WTC11 (cell line): ENCODE measurements around the gene STK32B. TPM values are rescaled to one million over a fixed set of nuclear protein-coding genes. Genes with fewer than 3 reads are reported as not detected.

ENCODE experiments used
- ATAC-seq: fragments of 200-7000 bp; cut with Tn5 transposase; 2 replicates; pipeline ENCODE4 v1.10.0; 2021; ENCODE audit warnings: mild to moderate bottlenecking, moderate library complexity
- CTCF ChIA-PET: fragments of 300-600 bp; sonication (Branson Sonifier 250); formaldehyde crosslinking; loops from one replicate; lab custom pipeline; 2021; ENCODE audit warnings: antibody characterized with exemption; lab: Charles Lee
- POLR2A ChIA-PET: fragments of 350-600 bp; sonication (Branson Sonifier 250); formaldehyde crosslinking; loops from one replicate; lab custom pipeline; 2021; ENCODE audit warnings: antibody characterized with exemption; lab: Charles Lee
- DNase-seq: peaks from one replicate; pipeline ENCODE4 v3.0.0; 2021; ENCODE audit warnings: low spot score
- H3K27ac Mint-ChIP-seq: 2 replicates; pipeline ENCODE4 v1.8.0; 2021; ENCODE audit warnings: mixed read lengths
- H3K27me3 Mint-ChIP-seq: 2 replicates; pipeline ENCODE4 v1.8.0; 2021; ENCODE audit warnings: low read depth, mild to moderate bottlenecking, moderate library complexity, mixed read lengths
- H3K36me3 Mint-ChIP-seq: 2 replicates; pipeline ENCODE4 v1.8.0; 2021; ENCODE audit warnings: mixed read lengths
- H3K4me1 Mint-ChIP-seq: 2 replicates; pipeline ENCODE4 v1.8.0; 2022; ENCODE audit warnings: mixed read lengths
- H3K4me3 Mint-ChIP-seq: 2 replicates; pipeline ENCODE4 v1.8.0; 2021; ENCODE audit warnings: mild to moderate bottlenecking, moderate library complexity, mixed read lengths
- H3K9me3 Mint-ChIP-seq: 2 replicates; pipeline ENCODE4 v1.8.0; 2021; ENCODE audit warnings: mixed read lengths
- CBFB ChIP-seq: sonication (generic); formaldehyde crosslinking; IDR thresholded peaks from 2 replicates; pipeline ENCODE4 v1.8.1; 2022; ENCODE audit warnings: mild to moderate bottlenecking, low read depth, missing genetic modification reagents
- ELF4 ChIP-seq: sonication (generic); formaldehyde crosslinking; IDR thresholded peaks from 2 replicates; pipeline ENCODE4 v1.8.1; 2022; ENCODE audit warnings: low read depth, mild to moderate bottlenecking, moderate library complexity, missing genetic modification reagents
- FOXJ3 ChIP-seq: sonication (generic); formaldehyde crosslinking; IDR thresholded peaks from 2 replicates; pipeline ENCODE4 v1.9.0; 2021; ENCODE audit warnings: missing genetic modification reagents, mild to moderate bottlenecking, borderline replicate concordance
- FOXP1 ChIP-seq: sonication (generic); formaldehyde crosslinking; IDR thresholded peaks from 2 replicates; pipeline ENCODE4 v1.8.0; 2022; ENCODE audit warnings: missing genetic modification reagents, mild to moderate bottlenecking, moderate library complexity, borderline replicate concordance
- GABPB1 ChIP-seq: sonication (generic); formaldehyde crosslinking; IDR thresholded peaks from 2 replicates; pipeline ENCODE4 v1.8.1; 2023; ENCODE audit warnings: mild to moderate bottlenecking, missing genetic modification reagents
- NR1H2 ChIP-seq: sonication (generic); formaldehyde crosslinking; IDR thresholded peaks from 2 replicates; pipeline ENCODE4 v1.9.0; 2021; ENCODE audit warnings: mild to moderate bottlenecking, moderate library complexity, missing genetic modification reagents
- OVOL2 ChIP-seq: fragments of 250-450 bp; sonication (Bioruptor Pico); IDR thresholded peaks from 2 replicates; pipeline ENCODE4 v1.9.0; 2021; ENCODE audit warnings: mild to moderate bottlenecking, borderline replicate concordance
- PRRX2 ChIP-seq: fragments of 250-450 bp; sonication (Bioruptor Pico); IDR thresholded peaks from 2 replicates; pipeline ENCODE4 v1.8.0; 2021; ENCODE audit warnings: mild to moderate bottlenecking
- RORB ChIP-seq: fragments of 250-450 bp; sonication (Bioruptor Pico); IDR thresholded peaks from 2 replicates; pipeline ENCODE4 v1.9.0; 2021; ENCODE audit warnings: mild to moderate bottlenecking
- SMAD4 ChIP-seq: sonication (generic); formaldehyde crosslinking; IDR thresholded peaks from 2 replicates; pipeline ENCODE4 v1.8.0; 2022; ENCODE audit warnings: mild to moderate bottlenecking, missing genetic modification reagents
- ZNF121 ChIP-seq: sonication (generic); formaldehyde crosslinking; IDR thresholded peaks from 2 replicates; pipeline ENCODE4 v1.8.0; 2023; ENCODE audit warnings: missing genetic modification reagents
- ZNF138 ChIP-seq: sonication (generic); formaldehyde crosslinking; conservative IDR thresholded peaks from 2 replicates; pipeline ENCODE4 v1.8.1; 2022; ENCODE audit warnings: mild to moderate bottlenecking, moderate library complexity, missing genetic modification reagents
- ZNF232 ChIP-seq: sonication (generic); formaldehyde crosslinking; IDR thresholded peaks from 2 replicates; pipeline ENCODE4 v1.8.0; 2022; ENCODE audit warnings: mild to moderate bottlenecking, missing genetic modification reagents
- ZNF263 ChIP-seq: sonication (generic); formaldehyde crosslinking; IDR thresholded peaks from 2 replicates; pipeline ENCODE4 v1.8.1; 2022; ENCODE audit warnings: low read depth, mild to moderate bottlenecking, moderate library complexity, missing genetic modification reagents
- ZNF317 ChIP-seq: sonication (generic); formaldehyde crosslinking; IDR thresholded peaks from 2 replicates; pipeline ENCODE4 v1.8.1; 2023; ENCODE audit warnings: low read depth, mild to moderate bottlenecking, moderate library complexity, missing genetic modification reagents, borderline replicate concordance
- ZNF396 ChIP-seq: fragments of 250-450 bp; sonication (Bioruptor Pico); IDR thresholded peaks from 2 replicates; pipeline ENCODE4 v1.8.0; 2021; ENCODE audit warnings: mild to moderate bottlenecking, moderate library complexity, borderline replicate concordance
- total RNA-seq: library from RNA; stranded (reverse); gene quantifications from 3 replicates; pipeline ENCODE4 v1.2.3, GENCODE V29; 2021
- TF ChIP-seq, protein P1 (sequence below): sonication (generic); formaldehyde crosslinking; IDR thresholded peaks from 2 replicates; pipeline ENCODE4 v1.8.0; 2022; ENCODE audit warnings: missing genetic modification reagents
- TF ChIP-seq, protein P2 (sequence below): sonication (generic); formaldehyde crosslinking; IDR thresholded peaks from 2 replicates; pipeline ENCODE4 v1.8.0; 2023; ENCODE audit warnings: missing genetic modification reagents, mild to moderate bottlenecking, borderline replicate concordance
- TF ChIP-seq, protein P3 (sequence below): sonication (generic); formaldehyde crosslinking; IDR thresholded peaks from 2 replicates; pipeline ENCODE4 v1.8.1; 2022; ENCODE audit warnings: low read depth, missing genetic modification reagents, borderline replicate concordance
- TF ChIP-seq, protein P4 (sequence below): sonication (generic); formaldehyde crosslinking; IDR thresholded peaks from 2 replicates; pipeline ENCODE4 v1.8.1; 2022; ENCODE audit warnings: missing genetic modification reagents, borderline replicate concordance
- TF ChIP-seq, protein P5 (sequence below): fragments of 250-450 bp; sonication (Bioruptor Pico); IDR thresholded peaks from 2 replicates; pipeline ENCODE4 v1.8.0; 2021; ENCODE audit warnings: mild to moderate bottlenecking
- TF ChIP-seq, protein P6 (sequence below): sonication (generic); formaldehyde crosslinking; IDR thresholded peaks from 2 replicates; pipeline ENCODE4 v1.8.1; 2023; ENCODE audit warnings: mild to moderate bottlenecking, missing genetic modification reagents, moderate library complexity

The STK32B gene
- total RNA-seq, 1 experiment from 2014 or later = 1.9 TPM

DNA sequence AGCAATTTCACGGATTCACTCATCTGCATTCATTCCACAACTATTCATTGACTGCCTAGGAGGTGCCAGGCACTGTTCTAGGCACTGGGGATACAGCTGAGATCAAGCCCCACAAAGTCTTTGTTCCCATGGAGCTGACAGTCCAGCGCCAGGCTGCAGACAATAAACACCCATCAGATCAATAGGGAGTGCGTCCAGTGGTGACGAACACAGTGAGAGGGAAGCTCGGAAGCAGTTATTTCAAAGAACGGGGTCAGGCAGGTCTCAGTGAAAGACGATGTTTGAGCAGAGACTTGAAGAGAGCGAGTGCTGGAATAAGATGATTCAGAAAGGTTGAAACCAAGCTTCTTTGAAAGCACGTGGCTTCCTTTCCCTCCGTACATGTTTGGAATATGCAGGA is 489.9 kb downstream of the STK32B start (continued):
- TF ChIP-seq PRRX2 (CRISPR knock-in tag) = no peak
- TF ChIP-seq, protein P1, sequence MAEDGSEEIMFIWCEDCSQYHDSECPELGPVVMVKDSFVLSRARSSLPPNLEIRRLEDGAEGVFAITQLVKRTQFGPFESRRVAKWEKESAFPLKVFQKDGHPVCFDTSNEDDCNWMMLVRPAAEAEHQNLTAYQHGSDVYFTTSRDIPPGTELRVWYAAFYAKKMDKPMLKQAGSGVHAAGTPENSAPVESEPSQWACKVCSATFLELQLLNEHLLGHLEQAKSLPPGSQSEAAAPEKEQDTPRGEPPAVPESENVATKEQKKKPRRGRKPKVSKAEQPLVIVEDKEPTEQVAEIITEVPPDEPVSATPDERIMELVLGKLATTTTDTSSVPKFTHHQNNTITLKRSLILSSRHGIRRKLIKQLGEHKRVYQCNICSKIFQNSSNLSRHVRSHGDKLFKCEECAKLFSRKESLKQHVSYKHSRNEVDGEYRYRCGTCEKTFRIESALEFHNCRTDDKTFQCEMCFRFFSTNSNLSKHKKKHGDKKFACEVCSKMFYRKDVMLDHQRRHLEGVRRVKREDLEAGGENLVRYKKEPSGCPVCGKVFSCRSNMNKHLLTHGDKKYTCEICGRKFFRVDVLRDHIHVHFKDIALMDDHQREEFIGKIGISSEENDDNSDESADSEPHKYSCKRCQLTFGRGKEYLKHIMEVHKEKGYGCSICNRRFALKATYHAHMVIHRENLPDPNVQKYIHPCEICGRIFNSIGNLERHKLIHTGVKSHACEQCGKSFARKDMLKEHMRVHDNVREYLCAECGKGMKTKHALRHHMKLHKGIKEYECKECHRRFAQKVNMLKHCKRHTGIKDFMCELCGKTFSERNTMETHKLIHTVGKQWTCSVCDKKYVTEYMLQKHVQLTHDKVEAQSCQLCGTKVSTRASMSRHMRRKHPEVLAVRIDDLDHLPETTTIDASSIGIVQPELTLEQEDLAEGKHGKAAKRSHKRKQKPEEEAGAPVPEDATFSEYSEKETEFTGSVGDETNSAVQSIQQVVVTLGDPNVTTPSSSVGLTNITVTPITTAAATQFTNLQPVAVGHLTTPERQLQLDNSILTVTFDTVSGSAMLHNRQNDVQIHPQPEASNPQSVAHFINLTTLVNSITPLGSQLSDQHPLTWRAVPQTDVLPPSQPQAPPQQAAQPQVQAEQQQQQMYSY (CRISPR knock-in tag) = no peak
- no peak for TF ChIP-seq ZNF263
- TF ChIP-seq CBFB (CRISPR knock-in tag) = no peak

DNA sequence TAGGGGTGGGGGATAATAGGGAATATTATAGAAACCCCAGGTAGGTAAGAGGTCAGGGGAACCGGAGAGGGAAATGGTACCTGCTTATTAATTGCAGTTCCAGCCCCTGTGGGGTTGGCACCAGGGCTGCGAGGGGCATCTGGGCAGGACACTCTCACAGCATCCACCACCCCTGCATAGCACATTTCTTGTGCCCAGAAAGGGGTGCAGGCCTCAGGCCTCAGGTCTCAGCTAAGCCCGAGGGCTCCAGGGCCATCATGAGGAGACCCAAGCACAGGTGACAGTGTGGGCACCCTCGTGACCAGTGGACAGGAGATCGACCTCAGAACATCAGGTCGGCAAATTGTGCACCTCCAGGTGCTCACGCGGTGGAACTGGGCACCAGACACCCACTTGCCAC is 492.4 kb downstream of the STK32B start:
- Mint-ChIP-seq H3K27me3 (peaks cover 2% of the 10 kb centered on the region; the same call in 1 of the 2 replicates), H3K4me1 (no peaks in the 10 kb centered on the region), H3K4me3 (no peak overlapping the region), H3K36me3 (peaks cover 8% of the 10 kb centered on the region; the same call in 1 of the 2 replicates), H3K27ac (no peak overlapping the region), H3K9me3 (peaks cover 8% of the 10 kb centered on the region; the same call in 1 of the 2 replicates)
- no peak for ATAC-seq
- ChIA-PET POLR2A (no interaction called here), CTCF (no interaction called here)
- TF ChIP-seq GABPB1 (CRISPR knock-in tag) = no peak
- no peak for TF ChIP-seq ZNF396 (CRISPR knock-in tag)
- TF ChIP-seq, protein P2, sequence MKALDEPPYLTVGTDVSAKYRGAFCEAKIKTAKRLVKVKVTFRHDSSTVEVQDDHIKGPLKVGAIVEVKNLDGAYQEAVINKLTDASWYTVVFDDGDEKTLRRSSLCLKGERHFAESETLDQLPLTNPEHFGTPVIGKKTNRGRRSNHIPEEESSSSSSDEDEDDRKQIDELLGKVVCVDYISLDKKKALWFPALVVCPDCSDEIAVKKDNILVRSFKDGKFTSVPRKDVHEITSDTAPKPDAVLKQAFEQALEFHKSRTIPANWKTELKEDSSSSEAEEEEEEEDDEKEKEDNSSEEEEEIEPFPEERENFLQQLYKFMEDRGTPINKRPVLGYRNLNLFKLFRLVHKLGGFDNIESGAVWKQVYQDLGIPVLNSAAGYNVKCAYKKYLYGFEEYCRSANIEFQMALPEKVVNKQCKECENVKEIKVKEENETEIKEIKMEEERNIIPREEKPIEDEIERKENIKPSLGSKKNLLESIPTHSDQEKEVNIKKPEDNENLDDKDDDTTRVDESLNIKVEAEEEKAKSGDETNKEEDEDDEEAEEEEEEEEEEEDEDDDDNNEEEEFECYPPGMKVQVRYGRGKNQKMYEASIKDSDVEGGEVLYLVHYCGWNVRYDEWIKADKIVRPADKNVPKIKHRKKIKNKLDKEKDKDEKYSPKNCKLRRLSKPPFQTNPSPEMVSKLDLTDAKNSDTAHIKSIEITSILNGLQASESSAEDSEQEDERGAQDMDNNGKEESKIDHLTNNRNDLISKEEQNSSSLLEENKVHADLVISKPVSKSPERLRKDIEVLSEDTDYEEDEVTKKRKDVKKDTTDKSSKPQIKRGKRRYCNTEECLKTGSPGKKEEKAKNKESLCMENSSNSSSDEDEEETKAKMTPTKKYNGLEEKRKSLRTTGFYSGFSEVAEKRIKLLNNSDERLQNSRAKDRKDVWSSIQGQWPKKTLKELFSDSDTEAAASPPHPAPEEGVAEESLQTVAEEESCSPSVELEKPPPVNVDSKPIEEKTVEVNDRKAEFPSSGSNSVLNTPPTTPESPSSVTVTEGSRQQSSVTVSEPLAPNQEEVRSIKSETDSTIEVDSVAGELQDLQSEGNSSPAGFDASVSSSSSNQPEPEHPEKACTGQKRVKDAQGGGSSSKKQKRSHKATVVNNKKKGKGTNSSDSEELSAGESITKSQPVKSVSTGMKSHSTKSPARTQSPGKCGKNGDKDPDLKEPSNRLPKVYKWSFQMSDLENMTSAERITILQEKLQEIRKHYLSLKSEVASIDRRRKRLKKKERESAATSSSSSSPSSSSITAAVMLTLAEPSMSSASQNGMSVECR (CRISPR knock-in tag) = no peak
- TF ChIP-seq NR1H2 (CRISPR knock-in tag) = no peak
- TF ChIP-seq, protein P3, sequence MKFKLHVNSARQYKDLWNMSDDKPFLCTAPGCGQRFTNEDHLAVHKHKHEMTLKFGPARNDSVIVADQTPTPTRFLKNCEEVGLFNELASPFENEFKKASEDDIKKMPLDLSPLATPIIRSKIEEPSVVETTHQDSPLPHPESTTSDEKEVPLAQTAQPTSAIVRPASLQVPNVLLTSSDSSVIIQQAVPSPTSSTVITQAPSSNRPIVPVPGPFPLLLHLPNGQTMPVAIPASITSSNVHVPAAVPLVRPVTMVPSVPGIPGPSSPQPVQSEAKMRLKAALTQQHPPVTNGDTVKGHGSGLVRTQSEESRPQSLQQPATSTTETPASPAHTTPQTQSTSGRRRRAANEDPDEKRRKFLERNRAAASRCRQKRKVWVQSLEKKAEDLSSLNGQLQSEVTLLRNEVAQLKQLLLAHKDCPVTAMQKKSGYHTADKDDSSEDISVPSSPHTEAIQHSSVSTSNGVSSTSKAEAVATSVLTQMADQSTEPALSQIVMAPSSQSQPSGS = no peak
- TF ChIP-seq ZNF317 (CRISPR knock-in tag) = no peak
- TF ChIP-seq ZNF138 = no peak
- TF ChIP-seq ZNF232 (CRISPR knock-in tag) = no peak
- TF ChIP-seq, protein P4, sequence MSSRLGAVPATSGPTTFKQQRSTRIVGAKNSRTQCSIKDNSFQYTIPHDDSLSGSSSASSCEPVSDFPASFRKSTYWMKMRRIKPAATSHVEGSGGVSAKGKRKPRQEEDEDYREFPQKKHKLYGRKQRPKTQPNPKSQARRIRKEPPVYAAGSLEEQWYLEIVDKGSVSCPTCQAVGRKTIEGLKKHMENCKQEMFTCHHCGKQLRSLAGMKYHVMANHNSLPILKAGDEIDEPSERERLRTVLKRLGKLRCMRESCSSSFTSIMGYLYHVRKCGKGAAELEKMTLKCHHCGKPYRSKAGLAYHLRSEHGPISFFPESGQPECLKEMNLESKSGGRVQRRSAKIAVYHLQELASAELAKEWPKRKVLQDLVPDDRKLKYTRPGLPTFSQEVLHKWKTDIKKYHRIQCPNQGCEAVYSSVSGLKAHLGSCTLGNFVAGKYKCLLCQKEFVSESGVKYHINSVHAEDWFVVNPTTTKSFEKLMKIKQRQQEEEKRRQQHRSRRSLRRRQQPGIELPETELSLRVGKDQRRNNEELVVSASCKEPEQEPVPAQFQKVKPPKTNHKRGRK (CRISPR knock-in tag) = no peak
- TF ChIP-seq ZNF121 (CRISPR knock-in tag) = no peak
- TF ChIP-seq, protein P5, sequence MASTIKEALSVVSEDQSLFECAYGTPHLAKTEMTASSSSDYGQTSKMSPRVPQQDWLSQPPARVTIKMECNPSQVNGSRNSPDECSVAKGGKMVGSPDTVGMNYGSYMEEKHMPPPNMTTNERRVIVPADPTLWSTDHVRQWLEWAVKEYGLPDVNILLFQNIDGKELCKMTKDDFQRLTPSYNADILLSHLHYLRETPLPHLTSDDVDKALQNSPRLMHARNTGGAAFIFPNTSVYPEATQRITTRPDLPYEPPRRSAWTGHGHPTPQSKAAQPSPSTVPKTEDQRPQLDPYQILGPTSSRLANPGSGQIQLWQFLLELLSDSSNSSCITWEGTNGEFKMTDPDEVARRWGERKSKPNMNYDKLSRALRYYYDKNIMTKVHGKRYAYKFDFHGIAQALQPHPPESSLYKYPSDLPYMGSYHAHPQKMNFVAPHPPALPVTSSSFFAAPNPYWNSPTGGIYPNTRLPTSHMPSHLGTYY (CRISPR knock-in tag) = no peak
- no peak for TF ChIP-seq SMAD4
- TF ChIP-seq ELF4 = no peak
- TF ChIP-seq FOXP1 (CRISPR knock-in tag) = no peak
- no peak for TF ChIP-seq OVOL2
- TF ChIP-seq, protein P6, sequence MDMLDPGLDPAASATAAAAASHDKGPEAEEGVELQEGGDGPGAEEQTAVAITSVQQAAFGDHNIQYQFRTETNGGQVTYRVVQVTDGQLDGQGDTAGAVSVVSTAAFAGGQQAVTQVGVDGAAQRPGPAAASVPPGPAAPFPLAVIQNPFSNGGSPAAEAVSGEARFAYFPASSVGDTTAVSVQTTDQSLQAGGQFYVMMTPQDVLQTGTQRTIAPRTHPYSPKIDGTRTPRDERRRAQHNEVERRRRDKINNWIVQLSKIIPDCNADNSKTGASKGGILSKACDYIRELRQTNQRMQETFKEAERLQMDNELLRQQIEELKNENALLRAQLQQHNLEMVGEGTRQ (CRISPR knock-in tag) = no peak
- no peak for TF ChIP-seq RORB (CRISPR knock-in tag)
- no peak for TF ChIP-seq FOXJ3
- DNase-seq = no peak
